HK-2 (cell line): ENCODE measurements around the gene PI4K2B.
"Not testable (repeated sequence)": the region's sequence is repeated elsewhere in the genome, so short reads cannot be mapped to it uniquely, and the experiment has no call there.

ENCODE experiments used
- DNase-seq: peaks from one replicate; pipeline ENCODE4 v3.0.0-alpha.2; 2018; ENCODE audit not compliant: unreplicated experiment

PI4K2B gene

GRCh38 chr4:25306518-25307057, 72.8 kb downstream of the PI4K2B start:
- DNase-seq: no peak

GRCh38 chr4:25307596-25307995, 73.8 kb downstream of the PI4K2B start:
- no peak for DNase-seq

GRCh38 chr4:25308306-25308705, 74.5 kb downstream of the PI4K2B start:
- no peak for DNase-seq

- peak; percentile 19 for DNase-seq
Observed at GRCh38 chr4:25308761-25309160, 74.9 kb downstream of the PI4K2B start.

GRCh38 chr4:25310066-25310802, 76.4 kb downstream of the PI4K2B start:
- no peak for DNase-seq

- DNase-seq: no peak
Observed at GRCh38 chr4:25310803-25311166, 77.0 kb downstream of the PI4K2B start.

GRCh38 chr4:25312496-25313200, 78.8 kb downstream of the PI4K2B start, which contains the start of gene ZCCHC4:
ZCCHC4 (plus strand) TSS chr4:25312774; CDS start chr4:25312810, 36 bp downstream.
- peak; percentile 96 for DNase-seq

- DNase-seq: no peak
Observed at GRCh38 chr4:25313201-25313895, 79.5 kb downstream of the PI4K2B start.

GRCh38 chr4:25320336-25320735, 86.5 kb downstream of the PI4K2B start:
- DNase-seq: no peak

GRCh38 chr4:25320773-25321172, 86.9 kb downstream of the PI4K2B start:
- no peak for DNase-seq

- no peak for DNase-seq
Observed at GRCh38 chr4:25321703-25322102, 87.9 kb downstream of the PI4K2B start.

- not testable (repeated sequence) for DNase-seq
Observed at GRCh38 chr4:25328463-25328862, 94.6 kb downstream of the PI4K2B start.
